ENCODE results near the gene OLFML2B. TPM values are rescaled to one million over a fixed set of nuclear protein-coding genes. Genes with fewer than 3 reads are reported as not detected.

OLFML2B gene
- total and polyA plus RNA-seq, 2 of the 13 experiments (the other 11 are each of a cell fraction or from before 2014, with no cell fraction given), result not detected

DNA sequence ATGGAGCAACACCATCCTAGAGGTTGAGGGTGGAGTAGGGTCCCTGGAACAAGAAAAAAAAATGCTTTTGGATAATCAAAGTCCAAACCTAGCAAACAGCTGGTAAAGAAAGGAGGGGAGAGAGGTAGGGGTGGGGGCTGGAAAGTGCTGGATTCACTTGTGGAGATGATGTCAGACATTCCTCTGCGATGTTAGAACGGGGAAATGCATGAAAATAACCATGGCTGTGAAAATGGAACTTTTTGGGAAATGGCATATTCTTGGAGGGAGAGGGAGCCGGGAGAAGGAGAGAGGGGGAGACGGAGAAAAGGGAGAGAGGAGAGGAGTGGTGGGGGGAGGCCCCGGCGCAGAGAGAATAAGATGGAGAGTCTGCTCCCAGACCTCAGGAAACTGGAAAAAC, 53.6 kb downstream of the OLFML2B start (continued):
- TF ChIP-seq HNF1B (CRISPR knock-in tag; IDR thresholded peaks at IDR 0.05), result no peak
- no peak for TF ChIP-seq RAD51 (IDR thresholded peaks at IDR 0.05; ENCODE audit: borderline replicate concordance)
- no peak for TF ChIP-seq ZBTB39 (CRISPR knock-in tag; IDR thresholded peaks at IDR 0.05)
- TF ChIP-seq PCBP1 (IDR thresholded peaks at IDR 0.05; ENCODE audit: borderline replicate concordance, low read depth, low read length), result no peak
- TF ChIP-seq NFYC (CRISPR knock-in tag; IDR thresholded peaks at IDR 0.05), result no peak
- no peak for TF ChIP-seq ZFAT (CRISPR knock-in tag; conservative IDR thresholded peaks at IDR 0.05)
- no peak for TF ChIP-seq MXI1 (IDR thresholded peaks at IDR 0.05; ENCODE audit: borderline replicate concordance, low read depth, low read length)
- no peak for TF ChIP-seq MIER2 (CRISPR knock-in tag; IDR thresholded peaks at IDR 0.05)

DNA sequence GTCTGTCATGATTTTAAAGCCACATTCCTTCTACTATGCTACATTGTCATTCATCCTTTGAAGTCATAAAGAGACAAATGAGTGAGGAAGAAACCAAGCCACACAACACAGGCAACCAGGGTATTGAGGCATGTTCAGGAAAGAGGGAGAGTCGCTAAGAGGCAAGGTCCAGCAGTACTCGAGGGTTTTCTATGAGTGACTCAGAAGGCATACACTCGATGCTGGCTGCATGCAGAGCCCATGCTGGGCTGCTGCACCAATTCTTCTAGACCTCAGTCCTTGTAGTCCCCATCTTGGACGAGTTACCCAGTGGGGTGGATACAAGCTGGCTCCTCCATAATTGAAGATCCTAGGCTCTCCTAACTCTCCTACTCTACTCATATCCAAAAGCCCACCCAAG, 57.6 kb downstream of the OLFML2B start:
- Histone ChIP-seq H3K27me3 (ENCODE audit: control insufficient read depth in 1 of 2, insufficient read depth in 2 of 2, low read length in 2 of 2) (no peaks in the 10 kb centered on the region), H3K9ac (ENCODE audit: insufficient read depth, low read depth, low read length) (no peak overlapping the region), H4K20me1 (ENCODE audit: insufficient read depth, low read length) (no peaks in the 10 kb centered on the region), H3K4me2 (ENCODE audit: low read depth, low read length) (no peak overlapping the region), H3K79me2 (ENCODE audit: insufficient read depth, low read length) (no peaks in the 10 kb centered on the region), H3K36me3 (replicated peaks in 1 of 2; ENCODE audit: control insufficient read depth in 1 of 2, insufficient read depth in 2 of 2, low read length in 2 of 2) (peaks cover 2 to 4% of the 10 kb centered on the region in 2 experiments; a peak in 3 of 5 replicates), H3K9me3 (ENCODE audit: low read length) (no peaks in the 10 kb centered on the region), H2AFZ (ENCODE audit: low read length) (no peak overlapping the region), H3K27ac (ENCODE audit: extremely low read length, insufficient read depth, low read length) (no peak overlapping the region), H3K4me1 (ENCODE audit: insufficient read depth, low read length) (peaks cover 10% of the 10 kb centered on the region; the same call in 1 of the 2 replicates), H3K4me3 (replicated peaks in 1 of 3; ENCODE audit: insufficient read depth in 1 of 3, low read depth in 2 of 3, low read length in 3 of 3) (no peak overlapping the region)
- intact Hi-C loops (cut with micrococcal nuclease; ENCODE audit: unreplicated experiment) (no loop called here), in situ Hi-C loops (cut with HindIII; ENCODE audit: extremely low pct_ligation_motif_present, low pct_unique_long_range_greater_than_20kb) (no loop called here)
- BruUV-seq (replicated peaks), result no TSS peak
- CTCF ChIA-PET (ENCODE audit: low intra/inter-chr PET ratio, low total read pairs), result no interaction called here
- TF ChIP-seq ZNF616 (CRISPR knock-in tag; IDR thresholded peaks at IDR 0.05; ENCODE audit: low read depth), result no peak
- TF ChIP-seq SCMH1 (CRISPR knock-in tag; IDR thresholded peaks at IDR 0.05; ENCODE audit: borderline replicate concordance), result no peak
- no peak for TF ChIP-seq ZNF503 (CRISPR knock-in tag; IDR thresholded peaks at IDR 0.05)
- TF ChIP-seq BORCS8-MEF2B (CRISPR knock-in tag; IDR thresholded peaks at IDR 0.05), result no peak
- TF ChIP-seq PRPF4 (IDR thresholded peaks at IDR 0.05; ENCODE audit: low read depth, low read length, poor library complexity, severe bottlenecking), result no peak
- no peak for TF ChIP-seq ZMYM3 (CRISPR knock-in tag; IDR thresholded peaks at IDR 0.05)
- no peak for TF ChIP-seq SP5 (CRISPR knock-in tag; IDR thresholded peaks at IDR 0.05; ENCODE audit: borderline replicate concordance, low read depth)
- no peak for TF ChIP-seq DMAP1 (CRISPR knock-in tag; IDR thresholded peaks at IDR 0.05)
- TF ChIP-seq, protein P1, sequence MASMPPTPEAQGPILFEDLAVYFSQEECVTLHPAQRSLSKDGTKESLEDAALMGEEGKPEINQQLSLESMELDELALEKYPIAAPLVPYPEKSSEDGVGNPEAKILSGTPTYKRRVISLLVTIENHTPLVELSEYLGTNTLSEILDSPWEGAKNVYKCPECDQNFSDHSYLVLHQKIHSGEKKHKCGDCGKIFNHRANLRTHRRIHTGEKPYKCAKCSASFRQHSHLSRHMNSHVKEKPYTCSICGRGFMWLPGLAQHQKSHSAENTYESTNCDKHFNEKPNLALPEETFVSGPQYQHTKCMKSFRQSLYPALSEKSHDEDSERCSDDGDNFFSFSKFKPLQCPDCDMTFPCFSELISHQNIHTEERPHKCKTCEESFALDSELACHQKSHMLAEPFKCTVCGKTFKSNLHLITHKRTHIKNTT (CRISPR knock-in tag; IDR thresholded peaks at IDR 0.05), result no peak
- TF ChIP-seq DPF2 (CRISPR knock-in tag; IDR thresholded peaks at IDR 0.05; ENCODE audit: borderline replicate concordance, low read depth), result no peak
- ATAC-seq (no peak), DNase-seq (ENCODE audit: low spot score) (no peak), FAIRE-seq (no peak)
- POLR2A ChIA-PET, result no interaction called here
- 100% methylated on average over 2 of the region's 4 CpGs for WGBS (ENCODE audit: low lambda C conversion rate)
